Activated gamma-delta T cell treated with anti-CD3 and anti-CD28 coated beads, Interleukin-2, amount 50 U/mL, for 16 hours (primary cell): ENCODE data around the gene CORO7.

Experiments
- DNase-seq: peaks from one replicate; pipeline ENCODE4 v3.0.0-alpha.2; 2020; ENCODE audit warnings: low read depth

The CORO7 gene

DNA sequence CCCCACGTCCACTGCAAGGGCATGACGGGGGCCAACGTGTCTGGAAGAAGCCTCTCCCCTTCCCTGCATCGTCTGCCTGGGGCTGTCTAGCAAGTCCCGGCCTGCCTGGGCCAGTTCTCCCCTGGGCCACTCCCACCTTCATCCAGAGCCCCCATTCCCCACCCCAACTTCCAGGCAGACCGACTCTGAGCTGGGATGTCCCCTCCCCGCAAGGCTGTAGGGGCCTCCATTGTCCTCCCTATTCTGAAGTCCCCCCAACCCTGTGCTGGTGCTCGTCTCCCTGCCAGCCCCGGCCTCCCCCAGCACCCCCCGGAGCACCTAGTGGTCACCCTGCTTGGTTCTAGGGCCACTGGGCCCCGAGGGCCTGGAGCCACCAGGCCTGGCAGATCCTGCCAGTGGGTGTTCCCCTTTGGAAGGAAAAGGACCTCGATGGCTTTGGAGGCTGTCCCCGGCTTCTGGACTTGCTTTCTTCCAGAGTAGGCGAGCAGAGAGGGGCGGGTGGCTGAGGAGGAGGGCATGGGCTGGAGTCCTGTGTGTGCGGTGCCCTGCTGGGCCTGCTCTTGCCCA, 95.7 kb downstream of the CORO7 start:
- no peak for DNase-seq

DNA sequence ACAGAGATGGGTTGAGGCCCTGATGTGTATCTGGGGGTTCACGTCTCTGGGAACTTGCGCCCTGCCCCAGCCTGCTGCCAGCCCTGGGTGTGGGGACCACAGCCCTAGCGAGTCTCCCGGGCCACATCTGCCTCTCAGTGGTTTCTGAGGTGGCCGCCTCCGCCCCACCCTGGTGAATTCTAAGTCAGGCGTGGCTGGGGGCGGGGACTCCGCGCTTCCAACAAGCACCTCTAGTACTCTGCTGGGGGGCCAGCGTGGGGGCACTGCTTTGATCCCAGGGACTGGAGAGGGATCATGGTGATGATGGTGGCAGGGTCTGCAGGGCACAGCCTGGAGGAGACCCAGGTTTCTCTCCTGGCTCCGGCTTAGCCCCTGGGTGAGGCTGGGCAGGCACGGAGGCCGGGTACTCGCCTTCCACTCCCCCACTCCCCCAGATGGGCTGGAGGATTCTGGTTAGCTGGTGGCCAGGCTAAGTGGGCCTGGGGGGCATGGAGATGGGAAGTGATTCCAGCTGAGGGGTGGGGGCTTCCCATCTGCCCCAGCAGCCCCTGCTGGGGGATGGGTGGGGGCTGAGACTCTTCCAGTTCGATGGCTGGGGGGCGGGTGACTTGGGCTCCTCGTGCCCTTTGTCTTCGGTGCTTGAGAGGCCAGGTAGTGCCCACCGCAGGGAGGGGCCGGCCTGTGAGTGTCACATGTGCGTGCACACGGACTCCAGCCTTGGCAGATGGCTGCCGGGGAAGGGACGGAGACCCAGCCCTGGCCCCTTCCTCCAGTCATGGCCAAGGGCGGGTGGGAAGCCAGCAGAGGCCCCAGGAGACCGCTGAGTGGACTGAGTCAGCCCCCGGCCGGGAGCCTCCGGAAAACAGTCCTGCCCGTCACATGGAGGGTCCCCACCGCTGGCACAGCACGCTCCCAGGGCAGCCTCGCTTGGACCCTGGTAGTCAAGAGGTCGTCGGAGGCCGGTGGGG, 96.7 kb downstream of the CORO7 start:
- peak; percentile 43 for DNase-seq

DNA sequence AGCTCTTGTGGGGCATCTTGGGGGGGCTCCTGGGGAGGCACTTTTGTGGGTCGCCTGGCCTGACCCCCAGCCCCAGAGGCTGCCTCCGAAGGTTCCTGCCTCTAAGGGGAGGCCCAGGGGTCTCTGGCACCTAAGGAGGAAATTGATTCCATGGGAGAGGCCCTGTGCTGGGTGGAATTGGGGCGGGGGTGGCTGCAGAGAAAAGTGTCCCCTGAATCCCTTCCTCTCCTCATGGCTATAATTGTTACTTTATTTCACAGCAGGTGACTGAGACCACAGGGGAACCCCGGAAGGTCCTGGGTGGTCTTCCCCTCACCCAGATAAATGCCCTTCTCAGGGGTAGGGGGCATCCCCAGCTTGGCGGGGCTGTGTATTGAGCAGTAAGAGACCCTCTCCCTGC, 97.4 kb downstream of the CORO7 start:
- DNase-seq = no peak

DNA sequence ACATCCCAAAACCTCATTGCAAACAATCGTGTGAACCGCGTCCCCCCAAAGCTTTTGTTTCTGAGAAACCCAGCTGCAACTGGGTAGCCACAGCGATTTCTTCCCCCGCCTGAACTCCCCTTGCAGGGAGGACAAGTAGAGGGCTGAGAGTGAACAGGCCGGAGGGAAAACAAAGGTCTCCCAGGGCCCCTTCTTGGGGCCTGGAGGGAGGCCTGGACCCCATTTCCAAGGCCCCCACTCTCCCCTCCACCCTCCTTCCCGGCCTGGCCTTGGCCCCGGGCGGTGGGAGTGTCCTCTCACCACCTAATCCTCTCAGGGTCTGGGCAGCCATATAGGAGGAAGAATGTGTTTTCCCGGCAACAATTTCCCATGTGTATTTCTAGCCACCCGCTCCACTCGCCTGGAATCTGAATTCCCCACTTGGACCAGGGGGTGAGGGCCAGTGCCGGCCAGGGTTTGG, 97.9 kb downstream of the CORO7 start:
- no peak for DNase-seq

DNA sequence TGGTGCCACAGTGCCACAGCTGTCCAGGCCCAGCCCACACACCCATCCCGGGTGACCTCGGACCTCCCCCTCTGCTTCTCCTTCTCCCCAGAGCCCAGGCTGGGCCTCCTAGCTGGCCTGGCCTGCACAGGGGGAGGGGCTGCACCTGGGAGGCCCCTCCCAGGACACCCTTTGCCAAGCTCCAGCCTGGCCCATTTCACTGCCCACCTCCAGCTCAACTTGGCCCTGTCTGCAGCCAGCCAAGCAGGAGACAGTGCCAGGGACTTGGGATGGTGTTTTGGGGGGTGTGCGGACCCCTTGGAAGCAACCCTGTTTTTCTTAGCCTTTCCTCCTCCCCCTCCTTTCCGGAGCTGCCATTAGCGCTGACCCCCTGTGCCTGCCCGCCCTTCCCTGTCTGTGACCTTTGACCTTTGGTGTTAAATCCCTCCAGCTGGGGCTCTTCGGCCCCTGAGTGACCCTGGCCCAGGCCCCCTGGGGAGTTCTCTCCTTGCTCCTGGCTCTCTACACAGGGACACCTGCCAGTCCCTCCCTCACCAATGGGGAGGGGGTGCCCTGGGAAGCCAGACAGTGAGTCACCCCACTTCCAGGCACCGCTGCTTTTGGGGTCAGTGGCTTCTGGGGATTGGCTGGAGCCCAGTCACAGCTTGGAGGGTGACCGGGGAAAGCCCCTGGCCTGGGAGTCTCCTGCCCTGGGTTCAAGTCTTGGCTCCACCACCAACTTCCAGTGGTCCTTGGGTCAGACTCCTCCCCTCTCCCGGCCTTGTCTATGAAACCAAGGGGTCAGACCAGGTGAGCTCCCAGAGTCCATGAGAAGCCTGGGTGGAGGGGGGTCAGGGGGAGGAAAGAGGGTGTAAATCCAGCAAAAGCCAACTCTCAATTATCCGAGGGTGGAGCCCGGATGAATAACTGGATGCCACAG, 98.6 kb downstream of the CORO7 start:
- DNase-seq = no peak

DNA sequence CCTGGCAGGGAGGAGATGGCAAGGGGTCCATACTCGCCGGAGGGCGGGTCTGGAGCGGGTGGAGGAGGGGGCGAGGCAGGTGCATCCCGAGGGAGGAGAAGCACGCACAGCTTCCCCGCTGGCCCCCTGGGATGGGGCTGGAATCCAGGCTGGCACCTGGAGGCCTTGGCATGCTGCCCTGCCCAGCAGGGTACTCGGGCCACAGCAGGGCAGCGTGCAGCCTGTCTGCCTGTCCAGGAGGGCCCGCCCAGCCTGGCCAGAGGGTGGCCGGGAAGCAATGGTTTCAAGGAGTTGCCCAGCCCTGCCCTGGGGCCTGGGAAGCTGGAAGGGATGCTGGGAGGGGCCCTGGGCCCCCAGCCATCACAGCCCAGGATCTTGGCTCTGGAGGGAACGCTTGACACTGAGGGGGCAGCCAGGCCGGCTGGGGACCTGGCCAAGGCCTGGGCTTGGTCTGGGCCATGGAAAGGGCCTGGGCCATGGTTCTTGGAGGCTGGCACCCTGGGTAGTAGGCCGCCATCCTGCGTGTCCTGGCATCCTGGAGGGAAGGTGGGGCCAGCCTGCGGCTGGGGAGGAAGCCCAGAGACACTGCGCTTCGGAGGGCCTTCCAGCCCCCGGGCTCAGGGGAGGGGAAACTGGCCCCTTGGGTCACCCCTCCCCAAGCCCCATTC, 99.4 kb downstream of the CORO7 start:
- no peak for DNase-seq

DNA sequence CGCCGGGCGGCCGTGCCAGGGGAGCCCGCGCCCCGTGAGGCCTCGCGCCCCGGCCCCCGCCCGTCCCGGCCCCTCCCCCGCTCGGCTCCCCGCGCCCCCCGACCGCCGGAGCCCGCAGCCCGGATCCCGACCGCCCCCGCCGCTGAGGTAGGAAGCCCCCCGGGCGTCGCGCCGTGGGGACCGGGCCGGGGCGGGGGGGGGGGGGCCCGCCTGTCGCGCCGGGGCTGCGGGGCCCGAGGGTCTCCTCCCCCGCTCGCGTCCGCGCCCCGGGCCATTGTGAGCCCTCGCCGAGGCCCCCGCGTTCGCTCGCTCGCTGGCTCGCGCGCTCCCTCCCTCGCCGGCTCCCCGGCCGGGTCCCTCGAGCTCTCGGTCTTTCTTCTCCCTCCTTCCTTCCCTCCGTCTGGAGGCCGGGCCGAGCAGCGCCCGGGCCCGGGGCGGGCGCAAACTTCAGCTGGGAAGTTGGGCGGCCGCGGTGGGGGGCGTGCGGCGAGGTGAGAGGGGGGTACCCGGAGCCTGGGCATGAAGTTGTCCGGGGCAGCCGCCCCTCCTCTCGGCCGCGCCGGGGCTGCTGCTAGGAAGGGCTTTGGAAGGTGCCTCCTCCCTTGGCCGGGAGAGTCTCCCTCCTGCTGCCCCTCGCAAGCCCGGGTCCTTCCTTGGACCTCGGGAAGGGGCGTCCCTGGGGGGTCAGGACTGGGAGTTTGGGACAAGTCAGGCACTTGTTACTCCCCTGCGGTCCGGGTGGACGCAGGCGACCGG, 100.1 kb downstream of the CORO7 start:
- DNase-seq = no peak

DNA sequence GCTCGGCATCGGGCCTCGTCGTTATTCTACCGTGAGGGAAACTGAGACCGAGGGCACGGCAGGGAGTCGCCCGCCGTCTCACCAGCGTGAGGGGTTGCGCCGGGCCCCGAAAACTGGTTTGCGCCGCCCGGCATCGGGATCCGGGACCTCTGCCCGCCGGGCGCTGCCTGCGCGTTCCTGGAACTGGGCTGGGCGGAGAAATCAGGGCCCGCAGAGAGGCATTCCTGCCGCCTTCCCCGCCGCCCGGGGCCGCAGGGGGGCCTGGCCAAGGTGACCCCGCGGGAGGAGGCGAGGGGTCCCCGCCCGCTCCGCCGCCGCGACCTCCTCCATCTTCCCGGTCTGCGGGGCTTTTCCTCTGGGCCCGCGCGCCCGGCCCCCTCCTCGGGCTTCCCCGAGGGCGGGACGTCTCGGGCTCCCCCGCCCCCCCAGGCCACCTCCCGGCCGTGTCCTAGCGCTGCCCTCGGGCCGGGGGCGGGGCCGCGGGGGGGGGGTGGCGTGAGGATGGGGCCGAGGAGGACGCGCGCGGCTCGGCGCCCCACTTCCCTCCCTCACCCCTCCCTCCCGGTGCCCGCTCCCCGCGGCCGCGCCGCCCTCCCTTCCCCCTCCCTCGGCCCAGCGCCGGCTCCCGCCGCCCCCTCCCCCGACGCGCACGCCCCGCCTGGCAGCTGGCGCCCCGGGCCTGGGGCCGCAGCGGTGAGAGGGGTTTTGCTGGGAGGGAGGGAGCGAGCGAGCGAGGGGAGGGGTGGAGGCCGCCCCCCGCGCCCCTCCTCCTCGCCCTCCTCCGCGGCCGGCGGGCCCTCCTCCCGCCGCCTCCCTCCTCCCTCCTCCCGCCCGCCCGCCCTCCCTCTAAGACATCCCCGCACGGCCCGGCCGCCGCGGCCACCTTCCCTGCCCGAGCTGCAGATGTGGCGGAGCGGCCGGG, 100.9 kb downstream of the CORO7 start, which contains the start of gene GLIS2:
TSS of gene GLIS2 (plus strand) at position 882 of the 922 bp plus-strand sequence. CDS start 16,214 bp downstream, outside the sequence.
- DNase-seq = no peak

DNA sequence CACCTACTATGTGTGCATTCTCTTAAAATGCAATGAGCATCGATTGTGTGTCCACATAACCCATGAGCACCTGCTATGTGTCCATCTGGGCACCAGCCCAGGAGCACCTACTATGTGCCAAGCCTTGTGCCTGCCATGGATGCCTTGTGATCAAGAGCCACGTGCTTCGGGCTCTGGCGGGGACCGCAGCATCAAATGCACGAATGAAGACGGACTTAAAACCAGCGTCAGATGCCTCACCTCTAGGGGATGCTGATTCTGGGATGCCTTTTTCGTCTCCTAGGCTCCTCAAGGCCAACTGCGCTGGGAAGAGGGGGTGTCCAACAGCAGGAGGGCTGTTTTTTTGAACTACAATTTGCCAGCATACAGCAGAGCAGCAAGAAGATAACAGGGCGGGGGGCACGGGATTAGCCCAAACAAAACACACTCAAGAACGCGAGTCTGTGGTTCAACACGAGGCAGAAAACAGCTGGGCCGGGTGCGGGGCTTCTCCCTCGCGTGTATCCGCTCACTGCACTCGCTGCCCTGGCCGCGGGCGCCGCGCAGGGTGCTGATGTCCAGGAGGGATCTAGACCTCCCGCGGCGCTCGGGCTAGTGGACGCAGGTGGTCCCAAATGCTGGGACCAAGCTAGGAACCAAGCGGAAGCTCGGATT, 101.7 kb downstream of the CORO7 start:
- no peak for DNase-seq

DNA sequence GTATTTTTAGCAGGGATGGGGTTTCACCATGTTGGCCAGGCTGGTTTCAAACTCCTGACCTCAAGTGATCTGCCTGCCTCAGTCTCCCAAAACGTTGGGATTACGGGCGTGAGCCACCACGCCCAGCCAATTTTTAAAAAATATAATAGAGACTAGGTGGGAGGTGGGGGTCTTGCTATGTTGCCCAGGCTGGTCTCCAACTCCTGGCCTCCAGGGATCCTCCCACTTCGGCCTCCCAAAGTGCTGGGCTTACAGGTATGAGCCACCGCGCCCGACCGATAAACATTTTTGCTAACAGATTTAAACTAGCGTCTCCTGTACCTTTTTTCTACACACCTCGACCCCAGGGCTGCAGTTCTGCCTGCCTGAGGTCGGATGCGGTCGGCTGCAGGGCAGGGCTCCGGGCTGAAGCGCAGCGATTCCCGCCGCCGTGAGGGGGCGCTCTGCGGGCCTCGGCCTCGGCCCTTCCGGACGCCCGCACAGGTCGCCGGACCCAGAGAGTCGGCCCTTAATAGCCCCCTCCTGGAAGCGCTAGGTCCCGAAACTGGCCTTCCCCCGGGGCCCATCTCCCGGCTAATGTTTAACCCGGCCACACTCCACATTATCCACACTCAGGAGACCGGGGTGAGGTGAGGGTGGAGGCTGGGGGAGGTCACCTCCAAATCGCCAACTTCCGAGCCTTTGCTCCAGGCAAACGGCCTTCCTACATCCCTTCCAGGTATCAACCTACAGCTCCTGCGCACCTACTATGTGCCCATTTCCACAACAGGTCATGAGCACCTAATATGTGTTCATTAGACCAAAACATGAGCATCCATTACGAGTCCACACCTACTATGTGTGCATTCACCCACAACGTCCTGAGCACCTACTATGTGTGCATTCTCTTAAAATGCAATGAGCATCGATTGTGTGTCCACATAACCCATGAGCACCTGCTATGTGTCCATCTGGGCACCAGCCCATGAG, 102.5 kb downstream of the CORO7 start:
- DNase-seq = no peak

DNA sequence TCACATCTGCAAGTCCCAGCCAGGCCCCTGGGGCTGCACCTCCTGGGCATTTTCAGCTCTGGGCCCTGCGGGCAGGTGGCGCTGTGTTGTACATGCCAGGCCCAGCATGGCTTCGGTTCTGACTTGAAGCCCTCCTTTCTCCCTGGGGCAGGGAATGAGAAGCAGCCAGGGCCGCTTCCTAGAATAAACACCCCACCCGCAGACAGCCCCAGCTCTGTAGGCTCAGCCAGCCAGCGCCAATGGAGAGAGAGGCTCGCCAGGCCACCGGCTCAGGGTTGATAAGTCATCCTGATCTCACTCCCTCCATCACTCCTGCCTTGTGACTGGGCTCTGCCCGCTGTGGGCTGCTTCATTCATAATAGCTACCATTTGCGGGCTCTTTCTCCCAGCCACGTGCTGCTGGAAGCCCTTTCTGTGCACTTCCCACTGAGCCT, 106.5 kb downstream of the CORO7 start:
- peak; percentile 41 for DNase-seq

DNA sequence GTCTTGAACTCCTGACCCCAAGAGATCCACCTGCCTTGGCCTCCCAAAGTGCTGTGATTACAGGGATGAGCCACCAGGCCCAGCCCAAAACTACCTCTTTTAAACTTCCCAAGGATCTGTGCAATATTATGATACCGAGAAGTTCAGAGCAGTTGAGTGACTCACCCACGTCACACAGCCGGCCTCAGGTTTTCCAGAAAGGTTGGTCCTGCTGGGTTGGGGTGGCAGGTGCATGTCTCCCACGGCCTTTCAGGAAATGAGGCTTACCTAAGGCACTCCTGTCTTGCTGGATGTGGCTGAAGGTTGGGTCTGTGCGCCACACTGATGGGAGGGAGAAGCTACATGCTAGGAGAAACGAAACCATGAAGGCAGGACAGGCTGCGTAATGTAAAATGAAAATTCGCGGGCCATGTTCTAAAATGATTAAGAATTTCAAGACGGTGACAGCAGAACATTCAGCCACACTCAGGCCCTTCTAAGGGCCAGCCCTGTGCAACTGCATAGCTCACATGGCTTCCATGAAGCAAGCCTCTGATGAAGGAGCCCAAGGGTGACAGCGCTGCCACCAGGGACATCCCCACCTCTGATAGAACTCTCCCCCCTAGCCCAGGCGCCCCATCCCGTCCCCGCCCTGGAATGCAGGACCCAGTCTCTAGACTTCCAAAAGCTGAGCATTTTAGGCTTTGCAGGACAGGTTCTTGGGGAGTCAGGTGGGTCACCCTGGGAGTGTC, 107.1 kb downstream of the CORO7 start:
- DNase-seq = no peak

DNA sequence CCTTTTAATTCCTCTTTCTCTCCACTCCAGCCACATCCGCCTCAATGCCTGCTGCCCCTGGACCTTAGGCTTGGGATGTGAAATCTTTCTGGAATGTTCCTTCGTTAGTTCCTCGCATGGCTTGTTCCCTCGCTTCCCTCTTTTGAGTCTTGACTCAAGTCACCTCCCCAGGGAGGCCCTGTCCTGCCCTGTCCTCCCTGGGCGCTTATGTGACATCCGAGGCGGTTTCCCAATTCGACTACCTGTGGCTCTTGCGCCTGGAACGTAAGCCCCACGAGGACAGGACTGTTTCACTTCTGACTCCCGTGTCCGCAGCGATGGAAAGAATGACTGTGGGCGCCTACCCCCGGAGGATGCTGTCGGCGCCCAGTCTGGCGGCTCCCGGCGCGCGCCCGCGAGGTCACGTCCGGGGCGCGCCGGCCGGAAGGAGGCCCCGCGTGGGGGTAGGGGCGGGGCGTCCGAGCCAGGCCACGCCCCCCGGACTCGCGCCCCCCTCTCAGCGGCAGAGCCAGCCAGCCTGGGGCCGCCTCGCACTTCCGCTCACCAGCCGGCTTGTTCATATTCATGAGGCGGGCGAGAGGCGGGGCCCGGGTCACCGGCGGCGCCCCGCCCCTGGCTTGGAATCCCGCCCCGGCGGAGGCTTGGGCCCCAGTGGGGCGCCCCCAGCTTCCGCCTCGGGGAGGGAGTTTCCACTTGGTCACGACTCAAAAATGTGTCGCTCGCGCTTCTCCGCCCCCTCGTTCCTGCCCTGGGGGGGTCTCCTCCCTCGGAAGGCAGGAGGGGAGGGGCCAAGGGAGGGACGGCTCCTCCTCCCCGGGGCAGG, 109.0 kb downstream of the CORO7 start:
- peak; percentile 95 for DNase-seq

DNA sequence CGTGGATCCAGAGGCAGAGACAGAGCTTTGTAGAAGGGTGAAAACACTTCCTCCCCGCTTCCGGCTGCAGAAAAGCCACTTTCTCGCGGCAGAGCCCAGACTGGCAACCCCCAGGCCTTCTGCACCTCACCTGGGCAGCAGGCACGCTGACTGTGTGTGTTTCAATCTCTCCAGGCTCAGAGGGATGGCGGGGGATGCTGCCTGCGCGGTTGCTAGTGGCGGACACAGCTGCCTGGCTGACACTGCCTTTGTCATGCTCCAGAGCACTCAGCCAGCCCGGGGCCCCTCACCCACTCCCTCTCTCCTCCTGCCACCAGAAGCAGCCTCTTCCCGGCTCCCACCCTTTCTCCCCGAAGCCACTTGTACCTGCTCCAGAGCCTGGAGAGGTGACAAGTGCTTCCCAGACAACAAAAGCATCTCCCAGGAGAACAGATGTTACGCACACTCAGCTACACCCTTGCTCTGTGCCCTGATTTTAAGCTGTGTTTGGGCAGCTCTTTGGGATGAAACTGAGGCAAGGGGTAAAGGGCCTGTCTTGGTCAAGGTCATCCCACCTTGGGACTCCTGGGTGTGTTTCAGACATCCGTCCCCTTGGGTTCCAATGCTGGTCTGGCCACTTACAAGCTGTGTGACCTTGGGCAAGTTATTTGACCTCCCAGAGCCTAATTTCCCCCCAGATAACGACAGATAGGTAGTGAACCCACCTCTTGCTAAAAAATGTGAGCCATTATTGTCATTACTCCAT, 109.8 kb downstream of the CORO7 start:
- DNase-seq = peak; percentile 49
